GM18499 (cell line): ENCODE results near the gene HMBS.
"Not testable (repeated sequence)": the region's sequence is repeated elsewhere in the genome, so short reads cannot be mapped to it uniquely, and the experiment has no call there.

Source experiments
- ATAC-seq: cut with Tn5 transposase; IDR thresholded peaks from one replicate; pipeline ENCODE4 v1.9.1; 2021; ENCODE audit warnings: moderate number of reproducible peaks; ENCODE audit not compliant: insufficient read depth, unreplicated experiment

HMBS gene

DNA sequence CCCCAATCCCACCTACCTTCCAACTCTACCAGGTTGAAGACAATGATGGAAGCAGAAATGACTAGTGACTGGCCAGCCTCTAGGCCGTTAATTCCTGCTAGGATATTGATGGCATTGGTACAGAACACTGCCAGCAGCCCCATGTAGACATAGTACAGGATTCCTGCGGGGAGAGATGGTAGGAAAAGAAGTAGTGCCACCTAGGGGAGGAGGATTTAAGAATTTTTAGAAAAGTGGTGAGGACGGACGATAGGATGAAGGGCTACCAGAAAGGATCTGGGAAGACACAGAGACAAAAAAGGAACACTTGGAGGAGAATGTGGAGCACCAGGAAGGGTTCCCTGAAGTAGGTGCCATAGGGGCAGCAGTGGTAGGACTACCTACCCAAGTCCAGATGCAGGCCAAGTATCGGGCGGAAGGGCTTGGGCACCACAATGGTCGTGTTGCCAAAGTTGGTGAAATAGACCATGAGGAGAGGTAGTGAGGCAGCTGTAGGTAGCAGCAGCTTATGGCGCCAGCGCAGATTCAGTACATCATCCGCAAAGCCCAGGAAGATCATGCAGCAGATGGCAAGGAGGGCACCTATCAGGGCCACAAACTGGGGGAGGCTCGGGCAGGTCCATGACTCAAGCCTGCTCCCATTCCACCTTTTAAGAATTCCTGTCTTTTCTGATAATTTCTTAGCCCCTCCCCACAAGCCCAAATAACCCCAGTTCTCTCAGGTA is 15.7 kb downstream of the HMBS start:
- ATAC-seq, result no peak

DNA sequence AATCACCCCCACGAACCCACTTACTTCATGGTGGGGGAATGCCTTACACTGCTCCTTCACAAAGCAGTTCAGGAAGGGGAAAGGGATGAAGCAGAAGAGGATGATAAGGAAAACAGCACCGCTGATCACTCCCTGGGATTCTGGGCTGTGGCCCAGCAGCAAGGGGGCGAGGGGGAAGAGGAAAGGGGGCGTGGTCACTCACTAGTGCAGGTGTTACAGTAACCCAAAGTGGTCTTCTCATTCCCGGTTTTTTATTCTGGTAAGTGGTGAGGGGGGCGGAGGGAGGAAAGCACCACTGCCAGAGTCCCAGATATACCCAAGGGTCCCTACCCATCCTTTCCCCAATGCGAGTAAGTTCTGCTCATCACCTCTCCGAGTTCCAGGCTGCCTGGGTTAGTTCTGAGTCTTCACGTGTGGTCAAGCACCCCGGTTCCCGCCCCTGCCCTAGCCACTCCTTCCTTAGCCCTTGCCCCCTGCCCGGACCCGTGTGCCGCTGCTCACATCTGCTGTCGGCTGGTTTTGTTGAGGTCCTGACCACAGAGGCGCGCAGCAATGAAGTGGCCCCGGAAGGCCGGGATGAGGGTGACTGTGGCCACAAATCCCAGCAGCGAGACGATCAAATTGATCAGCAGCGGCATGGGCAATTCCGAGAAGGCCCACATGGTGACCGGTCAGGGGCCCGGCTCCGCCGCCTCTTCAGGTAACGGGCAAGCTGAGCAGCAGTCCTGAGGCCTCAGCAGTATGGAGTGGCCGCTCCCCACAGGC is 16.5 kb downstream of the HMBS start:
- ATAC-seq, result no peak

DNA sequence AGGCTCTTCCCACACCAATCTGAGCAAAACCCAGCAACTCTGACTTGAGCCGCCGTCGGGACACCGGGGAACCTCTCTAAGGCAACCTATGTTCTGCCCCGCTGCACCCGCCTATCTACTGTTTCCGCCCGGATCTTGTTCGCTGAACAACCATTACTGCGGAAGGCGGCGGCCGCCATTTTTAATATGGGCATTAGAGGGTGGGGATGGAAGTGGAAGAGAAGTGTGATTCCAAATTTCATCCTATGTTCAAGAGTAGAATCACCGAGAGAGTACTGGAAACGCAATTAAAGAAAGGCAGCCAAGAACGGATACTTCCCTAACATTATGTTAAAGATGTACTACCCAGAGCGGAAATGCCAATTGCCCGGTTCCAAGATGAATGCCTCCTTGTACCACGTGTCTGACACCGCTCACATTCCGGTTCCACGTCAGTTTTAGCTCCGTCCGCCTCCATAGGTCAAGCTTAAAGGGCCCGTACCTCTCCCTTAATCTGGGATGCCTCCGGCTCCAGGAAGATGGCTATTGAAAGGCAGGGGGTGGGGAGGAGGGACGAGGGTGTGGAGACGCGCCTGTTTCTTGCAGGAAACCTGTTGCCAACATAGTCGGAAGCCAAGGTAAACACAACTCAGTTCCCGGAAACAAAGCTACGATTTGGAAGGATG is 17.2 kb downstream of the HMBS start, which contains the start of gene DPAGT1:
Gene DPAGT1, minus strand, starts transcription at position 95 of the 665 bp plus-strand sequence. CDS start 198 bp downstream, outside the sequence.
- ATAC-seq, result no peak

DNA sequence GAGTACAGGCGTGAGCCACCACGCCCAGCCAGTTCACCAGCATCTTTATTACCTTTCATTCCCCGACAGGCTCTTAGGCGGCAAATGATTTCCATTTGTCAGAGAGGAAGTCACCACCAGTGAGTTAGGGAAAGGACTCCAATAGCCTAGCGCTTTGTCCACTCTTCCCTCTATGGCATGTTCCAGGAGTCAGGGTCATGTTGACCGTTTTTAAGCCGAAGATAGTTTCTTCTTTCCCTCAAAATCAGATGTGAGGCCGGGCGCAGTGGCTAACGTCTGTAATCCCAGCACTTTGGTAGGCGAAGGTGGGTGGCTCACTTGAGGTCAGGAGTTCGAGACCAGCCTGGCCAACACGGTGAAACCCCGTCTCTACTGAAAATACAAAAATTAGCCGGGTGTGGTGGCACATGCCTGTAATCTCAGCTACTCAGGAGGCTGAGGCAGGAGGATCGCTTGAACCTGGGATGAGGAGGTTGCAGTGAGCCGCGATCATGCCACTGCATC is 18.5 kb downstream of the HMBS start:
- ATAC-seq, result not testable (repeated sequence)

DNA sequence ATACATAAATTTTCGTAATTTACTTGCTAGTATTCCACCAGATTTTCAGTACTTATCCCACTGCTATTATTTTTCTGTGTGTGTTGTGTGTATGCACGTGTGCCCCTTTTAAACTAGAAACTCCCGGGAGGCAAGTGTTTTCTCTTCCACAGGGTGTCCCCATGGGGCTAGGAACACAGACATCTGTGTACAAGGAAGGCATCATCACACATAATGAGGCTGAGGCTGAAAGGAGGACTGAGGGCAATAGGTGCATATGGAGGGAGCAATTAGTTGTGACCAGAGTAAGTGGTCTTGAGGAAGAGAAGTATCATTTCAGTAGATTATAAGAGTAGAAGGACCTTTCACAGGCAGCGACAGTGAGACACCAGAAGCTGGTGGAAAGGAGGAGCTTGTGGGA is 19.1 kb downstream of the HMBS start:
- ATAC-seq, result no peak

DNA sequence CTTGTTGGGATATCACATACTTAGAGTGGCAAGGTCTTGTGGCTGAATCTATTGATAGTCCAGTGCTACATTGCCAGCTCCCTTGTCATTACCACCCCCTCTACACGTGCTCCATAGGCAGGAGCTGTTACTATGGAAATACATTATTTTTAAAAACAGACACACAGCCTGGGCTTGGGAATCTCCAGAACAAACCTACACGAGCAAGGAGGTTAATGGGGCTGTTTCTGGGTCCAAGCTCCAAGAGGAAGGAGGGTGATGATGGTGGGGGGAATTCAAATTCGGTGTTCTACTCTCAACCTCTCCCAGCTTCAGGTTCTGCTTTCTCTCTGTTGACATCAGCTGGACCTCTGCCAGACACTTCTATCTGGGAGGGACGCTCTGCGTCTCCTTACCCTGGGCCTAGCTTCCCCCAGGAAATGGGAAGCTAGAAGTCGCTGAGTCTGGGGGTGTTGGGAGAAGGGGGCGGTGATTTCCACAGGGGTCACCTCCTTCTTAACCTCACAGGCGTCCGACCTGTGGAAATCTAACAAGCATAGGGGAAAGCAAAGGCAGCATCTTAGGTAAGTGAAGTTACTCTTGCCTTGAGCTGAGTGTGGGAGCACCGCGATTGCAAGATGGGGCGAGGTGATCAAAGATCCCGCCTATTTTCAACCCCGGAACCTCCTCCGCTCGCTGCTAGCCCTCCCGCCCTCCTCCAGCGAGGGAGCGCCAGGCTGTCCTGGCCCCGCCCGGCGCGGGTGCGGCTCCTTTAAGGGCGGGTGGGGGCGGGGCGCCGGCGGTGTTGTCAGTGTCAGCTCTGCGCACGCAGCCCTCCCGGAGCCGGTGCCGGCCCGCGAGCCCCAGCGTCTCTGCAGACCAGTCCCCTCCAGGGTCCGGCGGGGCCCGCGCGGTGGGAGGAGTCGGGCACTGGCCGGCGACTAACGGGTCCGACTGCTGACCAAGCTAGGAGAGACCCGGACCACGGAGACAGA is 22.2 kb downstream of the HMBS start, which contains the start of gene C2CD2L:
Gene C2CD2L, plus strand, starts transcription at position 781 of the 974 bp plus-strand sequence. CDS start 398 bp downstream, outside the sequence.
- ATAC-seq, result peak; percentile 37

DNA sequence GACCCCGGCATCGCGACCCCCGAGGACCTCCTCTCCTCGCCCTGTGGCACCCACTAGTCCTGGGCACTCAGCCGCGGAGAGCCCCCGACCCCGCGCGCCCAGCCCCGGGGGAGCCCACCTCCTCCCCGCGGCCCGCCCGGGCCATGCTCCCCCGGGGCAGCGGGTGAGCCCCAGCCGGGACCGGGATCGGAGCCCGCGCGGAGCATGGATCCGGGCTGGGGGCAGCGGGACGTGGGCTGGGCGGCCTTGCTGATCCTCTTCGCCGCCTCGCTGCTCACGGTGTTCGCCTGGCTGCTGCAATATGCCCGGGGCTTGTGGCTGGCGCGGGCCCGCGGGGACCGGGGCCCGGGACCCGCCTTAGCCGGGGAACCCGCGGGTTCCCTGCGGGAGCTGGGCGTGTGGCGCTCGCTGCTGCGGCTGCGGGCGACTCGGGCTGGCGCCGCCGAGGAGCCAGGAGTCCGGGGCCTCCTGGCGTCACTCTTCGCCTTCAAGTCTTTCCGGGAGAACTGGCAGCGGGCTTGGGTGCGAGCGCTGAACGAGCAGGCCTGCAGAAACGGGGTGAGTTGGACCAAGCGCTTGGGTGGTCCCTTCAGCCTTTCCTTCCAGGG is 23.0 kb downstream of the HMBS start:
- ATAC-seq, result no peak

DNA sequence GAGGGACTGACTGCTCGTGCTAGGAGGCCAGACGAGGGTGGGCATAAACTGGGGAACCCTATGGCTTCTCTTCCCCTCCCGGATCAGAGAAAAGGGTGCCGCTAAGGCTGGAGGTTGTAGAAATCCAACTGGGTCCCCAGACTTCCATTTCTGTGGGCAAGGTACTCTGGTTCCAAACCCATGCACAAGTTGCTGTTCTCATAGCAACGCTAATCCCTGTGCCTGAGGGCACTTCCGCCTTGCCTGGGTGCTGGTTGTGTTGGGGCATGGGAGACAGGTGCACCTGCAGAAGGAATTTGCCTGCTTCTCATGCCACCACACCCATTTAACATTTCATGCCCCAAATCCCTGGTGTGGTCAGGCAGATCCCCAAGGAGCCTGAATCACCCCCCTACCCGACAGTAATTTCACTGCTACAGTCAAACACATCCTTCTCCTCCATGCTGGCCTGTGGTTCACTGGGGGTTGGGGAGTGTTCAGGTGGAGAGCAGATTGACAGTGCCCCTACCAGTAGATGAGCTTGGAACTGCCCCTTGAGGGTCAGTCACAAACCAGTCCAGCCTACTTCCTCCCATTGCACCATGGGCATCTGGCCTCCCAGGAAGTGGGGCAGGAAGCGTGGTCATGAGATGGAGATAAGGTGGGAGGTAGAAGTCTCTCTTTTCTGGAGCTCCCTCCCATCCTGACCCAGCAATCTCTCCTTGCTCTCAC is 23.6 kb downstream of the HMBS start:
- ATAC-seq, result no peak

DNA sequence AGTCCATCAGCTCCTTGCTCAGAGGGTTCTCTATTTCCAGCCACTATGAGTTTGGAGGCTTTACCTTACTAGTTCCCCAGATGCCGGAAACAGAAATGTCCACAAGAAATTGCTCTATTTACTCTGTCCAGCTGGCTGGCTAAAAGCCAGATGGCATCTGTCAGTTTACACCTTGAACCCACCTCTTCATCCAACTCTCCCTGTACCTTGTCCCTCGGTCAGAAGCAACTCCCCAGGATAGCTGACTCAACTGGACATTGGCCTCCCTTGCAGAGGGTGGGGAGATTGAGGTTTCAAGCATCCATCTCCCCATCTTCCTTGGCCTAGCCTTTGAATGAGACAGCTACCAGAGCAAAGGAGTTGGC is 24.2 kb downstream of the HMBS start:
- no peak for ATAC-seq

DNA sequence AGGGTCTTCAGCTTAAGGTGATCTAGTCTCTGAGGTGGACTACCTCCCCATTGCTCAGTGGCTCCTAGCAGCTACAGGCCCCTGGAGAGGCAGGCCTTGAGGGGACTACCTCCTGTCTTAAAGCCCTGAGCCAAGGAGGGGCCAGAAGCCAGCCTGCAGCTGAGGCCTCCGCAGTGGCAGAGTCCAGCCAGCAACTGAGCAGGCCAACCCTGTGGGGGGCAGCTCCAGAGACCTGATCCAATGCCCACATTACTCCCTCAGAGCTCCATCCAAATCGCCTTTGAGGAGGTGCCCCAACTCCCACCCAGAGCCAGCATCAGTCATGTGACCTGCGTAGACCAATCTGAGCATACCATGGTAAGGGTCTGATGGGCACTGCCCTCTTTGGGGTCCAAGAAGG is 25.2 kb downstream of the HMBS start:
- ATAC-seq, result no peak

DNA sequence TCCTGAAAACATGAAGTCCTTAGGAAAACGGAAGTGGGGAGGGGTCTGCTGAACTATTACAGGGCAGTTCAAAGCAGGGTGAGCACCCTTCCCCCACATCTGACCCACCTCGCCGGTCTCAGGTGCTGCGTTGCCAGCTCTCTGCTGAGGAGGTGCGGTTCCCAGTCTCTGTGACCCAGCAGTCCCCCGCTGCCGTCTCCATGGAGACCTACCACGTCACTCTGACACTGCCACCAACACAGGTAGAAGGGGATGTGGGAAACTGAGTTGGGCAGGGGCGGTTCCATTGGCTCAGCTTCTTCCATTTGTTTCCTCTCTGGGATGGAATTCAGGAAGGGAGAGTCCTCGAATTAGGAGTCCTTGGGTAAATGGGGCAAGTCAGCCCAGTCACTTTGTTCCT is 25.8 kb downstream of the HMBS start:
- ATAC-seq, result no peak

DNA sequence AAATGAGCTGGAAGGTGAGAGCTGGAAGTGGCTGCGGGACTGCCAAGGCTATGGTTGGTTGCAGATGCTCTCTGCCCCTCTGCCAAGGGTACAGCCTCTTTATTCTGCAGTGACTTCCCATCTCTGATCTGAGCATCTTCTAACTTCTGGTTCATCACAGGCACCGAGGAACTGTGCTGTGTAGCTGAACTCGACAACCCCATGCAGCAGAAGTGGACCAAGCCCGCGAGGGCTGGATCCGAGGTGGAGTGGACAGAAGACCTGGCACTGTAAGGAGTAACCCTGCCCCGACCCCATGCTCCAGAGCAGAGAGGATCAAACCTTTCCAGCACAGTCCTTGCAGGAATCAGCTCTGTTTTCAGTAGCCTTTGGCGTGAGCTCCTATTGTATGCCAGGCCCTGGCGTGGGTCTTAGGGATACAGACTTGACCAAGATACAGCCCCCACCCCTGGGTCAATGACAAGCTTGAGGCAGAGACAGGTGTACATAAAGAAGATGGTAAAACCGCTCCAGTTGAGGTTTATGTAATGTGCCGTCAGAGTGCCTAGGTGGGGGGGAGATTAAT is 26.8 kb downstream of the HMBS start:
- no peak for ATAC-seq

DNA sequence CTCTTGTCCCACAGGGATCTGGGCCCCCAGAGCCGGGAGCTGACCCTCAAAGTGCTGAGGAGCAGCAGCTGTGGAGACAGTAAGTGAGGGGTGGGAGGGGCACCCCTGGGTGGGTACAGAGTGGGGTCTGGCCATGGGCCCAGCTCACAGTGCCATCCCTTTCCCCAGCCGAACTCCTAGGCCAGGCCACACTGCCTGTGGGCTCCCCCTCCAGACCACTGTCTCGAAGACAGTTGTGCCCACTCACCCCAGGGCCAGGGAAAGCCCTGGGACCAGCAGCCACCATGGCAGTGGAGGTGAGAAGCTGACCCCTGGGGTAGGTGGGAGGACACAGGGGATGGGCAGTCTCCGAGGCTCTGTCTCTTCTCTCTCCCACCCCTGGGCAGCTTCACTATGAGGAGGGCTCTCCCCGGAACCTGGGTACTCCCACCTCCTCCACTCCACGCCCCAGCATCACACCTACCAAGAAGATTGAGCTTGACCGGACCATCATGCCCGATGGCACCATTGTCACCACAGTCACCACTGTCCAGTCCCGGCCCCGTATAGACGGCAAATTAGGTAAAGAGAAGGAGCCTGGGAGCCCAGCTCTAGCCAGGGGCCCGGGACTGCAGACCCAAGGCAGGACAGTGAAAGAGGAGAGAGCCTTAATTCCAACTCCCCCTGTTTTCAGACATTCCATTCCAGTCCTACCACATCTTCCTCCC is 27.8 kb downstream of the HMBS start:
- ATAC-seq, result no peak

DNA sequence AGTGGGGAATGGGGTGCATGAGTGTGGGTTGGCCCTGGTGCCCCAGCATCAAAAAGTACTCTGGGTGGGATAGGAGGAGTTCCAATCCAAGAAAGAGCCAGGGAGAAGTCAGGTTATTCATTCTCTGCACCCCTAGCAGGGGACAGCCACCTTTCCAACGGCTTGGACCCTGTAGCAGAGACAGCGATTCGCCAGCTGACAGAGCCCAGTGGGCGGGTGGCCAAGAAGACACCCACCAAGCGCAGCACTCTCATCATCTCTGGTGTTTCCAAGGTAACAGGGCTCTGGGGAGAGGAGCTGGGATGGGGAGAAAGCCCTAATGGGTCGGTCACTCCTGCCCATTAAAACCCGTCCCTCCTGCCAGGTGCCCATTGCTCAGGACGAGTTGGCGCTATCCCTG is 29.0 kb downstream of the HMBS start:
- ATAC-seq, result no peak

DNA sequence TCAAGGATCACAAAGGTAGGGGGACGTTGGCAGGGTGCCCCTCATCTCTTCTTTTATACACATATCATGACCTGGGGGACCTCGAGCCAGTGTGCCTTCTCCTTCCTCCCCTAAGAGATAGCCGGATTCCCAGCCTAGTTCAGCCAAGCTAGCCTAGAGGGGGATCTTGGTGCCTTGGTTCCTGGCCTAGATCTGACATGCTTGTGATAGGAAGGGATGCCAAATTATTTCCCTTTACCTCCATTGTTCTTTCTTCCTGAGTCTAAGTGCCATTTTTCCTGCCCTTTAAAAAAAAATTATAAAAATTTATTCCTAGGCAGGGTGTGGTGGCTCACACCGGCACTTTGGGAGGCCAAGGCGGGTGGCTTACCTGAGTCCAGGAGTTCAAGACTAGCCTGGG is 29.7 kb downstream of the HMBS start:
- ATAC-seq, result no peak

DNA sequence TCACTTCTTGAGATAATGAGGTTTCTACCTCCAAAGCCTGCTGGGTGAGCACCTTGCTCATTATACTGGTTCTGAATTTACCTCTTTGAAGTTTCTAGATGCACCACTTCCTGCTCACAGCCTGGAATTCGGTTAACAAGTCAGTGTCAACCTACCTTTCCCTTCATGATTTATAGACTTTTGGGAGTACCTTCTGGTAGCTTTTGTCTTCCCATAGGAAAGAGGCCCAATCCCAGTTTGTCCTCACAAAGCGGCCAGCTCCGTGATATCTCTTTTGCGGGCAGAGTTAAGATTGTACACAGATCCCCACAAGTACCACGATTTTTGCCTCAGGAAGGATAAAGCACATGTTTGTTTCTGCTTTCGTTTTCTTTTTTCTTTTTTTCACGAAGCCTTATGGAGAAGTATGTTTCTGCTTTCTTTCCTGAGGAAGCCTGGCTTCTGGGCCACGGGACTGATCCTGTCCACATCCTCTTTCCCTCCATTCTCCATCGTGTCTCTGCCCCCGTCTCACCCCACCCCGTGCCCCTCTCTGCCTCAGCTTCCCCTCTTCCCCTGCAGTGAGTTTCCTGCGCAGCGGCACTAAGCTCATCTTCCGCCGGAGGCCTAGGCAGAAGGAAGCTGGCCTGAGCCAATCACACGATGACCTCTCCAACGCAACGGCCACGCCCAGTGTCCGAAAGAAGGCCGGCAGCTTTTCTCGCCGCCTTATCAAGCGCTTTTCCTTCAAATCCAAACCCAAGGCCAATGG is 31.0 kb downstream of the HMBS start:
- ATAC-seq, result no peak

DNA sequence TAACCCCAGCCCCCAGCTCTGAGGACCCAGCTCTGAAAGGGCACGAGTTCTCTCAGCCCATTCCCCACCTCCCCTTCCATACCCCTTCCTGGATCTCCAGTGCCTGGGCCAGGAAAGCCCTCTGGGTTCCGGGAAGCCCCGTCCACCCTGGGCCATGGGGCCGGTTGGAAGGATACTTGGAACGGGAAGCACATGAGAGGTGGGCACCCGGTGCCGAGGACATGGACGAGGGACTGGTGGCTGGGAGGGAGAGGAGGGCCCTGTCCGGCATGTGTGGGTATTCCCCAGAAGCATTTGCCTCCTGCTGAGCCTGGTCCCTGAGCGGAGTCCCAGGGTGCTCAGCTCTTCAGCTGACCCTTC is 31.5 kb downstream of the HMBS start:
- no peak for ATAC-seq
